Prostate gland (tissue), 2 donors: ENCODE results near the gene ST14. TPM values are rescaled to one million over a fixed set of nuclear protein-coding genes. Genes with fewer than 3 reads are reported as not detected.

Experiments
- DNase-seq: peaks from one replicate; pipeline ENCODE4 v3.0.0-alpha.2; 2019; ENCODE audit warnings: low spot score
- H3K27ac ChIP-seq, 2 donors: fragments of 200-600 bp; sonication (generic); 2 replicates each; pipeline ENCODE4 v1.5.1; 2017 to 2019
- H3K27me3 ChIP-seq: fragments of 200-600 bp; sonication (generic); replicated peaks from 2 replicates; pipeline ENCODE4 v1.5.1; 2019; ENCODE audit not compliant: insufficient read depth
- H3K36me3 ChIP-seq, 2 donors: fragments of 200-600 bp; sonication (generic); 1 replicate in 1 of 2; 2 replicates in 1 of 2; pipeline versions ENCODE4 v1.5.1 to v1.8.1; 2017 to 2019
- H3K4me1 ChIP-seq: fragments of 200-600 bp; sonication (generic); replicated peaks from 2 replicates; pipeline ENCODE4 v1.5.1; 2019
- H3K4me3 ChIP-seq, 2 donors: fragments of 200-600 bp; sonication (generic); 2 replicates each; pipeline ENCODE4 v1.5.1; 2017 to 2019
- H3K9me3 ChIP-seq: fragments of 200-600 bp; sonication (generic); 2 replicates; pipeline ENCODE4 v1.5.1; 2017
- CTCF ChIP-seq, 4 experiments: fragments of 200-600 bp in 2 of 4; fragments of 450-650 bp in 2 of 4; sonication (generic) in 2 of 4; IDR thresholded peaks; 1 replicate in 3 of 4; 2 replicates in 1 of 4; pipeline ENCODE4 v1.5.1; 2016 to 2019; ENCODE audit warnings: antibody characterized with exemption in 4 of 4, mild to moderate bottlenecking in 2 of 4, moderate library complexity in 2 of 4
- POLR2A ChIP-seq: fragments of 450-650 bp; IDR thresholded peaks from one replicate; pipeline ENCODE4 v1.6.1; 2016; ENCODE audit warnings: antibody characterized with exemption, mild to moderate bottlenecking
- POLR2AphosphoS5 ChIP-seq: sonication (generic); formaldehyde crosslinking; IDR thresholded peaks from one replicate; pipeline ENCODE4 v1.6.1; 2017; ENCODE audit warnings: antibody characterized with exemption
- WGBS: methylation state at CpG from one replicate; pipeline ENCODE4 v1.1.5; 2018; 5-methylcytosine and 5-hydroxymethylcytosine counted together
- intact Hi-C: fragments of 100-400 bp; cut with DNase I; formaldehyde crosslinking; loops from one replicate; pipeline ENCODE4 v1.14.2; 2022
- total RNA-seq, 2 donors: library from RNA; depleted of rRNA; stranded (reverse); fragments of >200 nt; gene quantifications; one replicate each; pipeline ENCODE4 v1.1.0, GENCODE V29; 2016

Gene ST14
- total RNA-seq, 2 donors from 2014 or later = 39.8 to 114 TPM

DNA sequence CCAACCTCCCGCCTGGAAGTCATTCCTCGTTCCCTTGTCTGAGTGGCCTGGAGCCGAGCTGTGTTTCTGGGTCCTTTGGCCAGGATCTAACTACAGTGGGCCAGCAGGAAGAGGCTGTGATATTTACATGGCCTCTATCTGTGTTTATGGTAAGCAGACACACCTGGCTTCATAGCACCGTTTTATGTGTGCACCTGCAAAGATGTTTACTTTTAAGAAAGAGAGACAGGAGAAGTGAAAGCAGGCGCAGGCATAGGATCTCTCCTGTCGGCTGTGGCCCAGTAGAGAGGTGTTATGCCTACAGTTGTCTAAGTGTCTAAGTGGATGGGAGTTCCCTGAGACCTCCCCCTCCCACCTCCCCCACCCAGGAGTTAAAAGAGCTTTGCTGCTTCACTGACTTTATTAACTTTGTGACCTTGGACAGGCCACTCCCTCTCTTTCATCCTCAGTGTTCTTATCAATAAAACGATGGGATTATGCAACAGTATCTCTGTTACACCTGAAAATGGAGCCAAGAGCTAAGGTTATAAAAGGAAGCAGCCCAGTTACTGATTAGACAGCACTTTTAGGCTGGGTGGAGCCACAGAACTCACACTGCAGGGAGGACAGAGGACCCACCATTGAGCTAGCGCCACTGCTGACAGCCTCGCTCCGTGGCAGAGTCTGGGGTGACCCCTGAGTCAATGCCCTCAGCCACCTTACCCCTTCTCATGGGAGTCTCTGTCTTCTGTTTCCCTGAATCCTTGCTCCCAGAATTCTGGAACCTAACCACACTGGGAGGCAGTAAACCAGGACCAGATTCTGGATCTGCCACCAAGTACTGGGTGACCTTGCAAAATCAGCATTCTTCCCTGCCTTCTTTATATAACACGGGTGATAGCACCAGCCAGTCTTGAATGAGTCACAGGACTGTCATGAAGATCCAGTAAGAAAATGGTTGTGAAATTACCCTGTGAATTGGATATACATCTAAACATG is 22.0 kb downstream of the ST14 start:
- peaks cover 12% of the 10 kb centered on the region for H3K4me1 ChIP-seq
- no peak overlapping the region for H3K4me3 ChIP-seq
- H3K27me3 ChIP-seq = no peaks in the 10 kb centered on the region
- intact Hi-C loops = no loop called here
- no peaks in the 10 kb centered on the region for H3K36me3 ChIP-seq
- peak; percentile 59 for DNase-seq
- TF ChIP-seq CTCF (IDR thresholded peaks at IDR 0.05) = no peak
- peak; percentile 44 for TF ChIP-seq POLR2AphosphoS5
- peak overlapping the region; percentile 23 to 65 for H3K27ac ChIP-seq
- WGBS = 28% methylated on average over 11 of the region's 11 CpGs
- H3K9me3 ChIP-seq = no peaks in the 10 kb centered on the region

DNA sequence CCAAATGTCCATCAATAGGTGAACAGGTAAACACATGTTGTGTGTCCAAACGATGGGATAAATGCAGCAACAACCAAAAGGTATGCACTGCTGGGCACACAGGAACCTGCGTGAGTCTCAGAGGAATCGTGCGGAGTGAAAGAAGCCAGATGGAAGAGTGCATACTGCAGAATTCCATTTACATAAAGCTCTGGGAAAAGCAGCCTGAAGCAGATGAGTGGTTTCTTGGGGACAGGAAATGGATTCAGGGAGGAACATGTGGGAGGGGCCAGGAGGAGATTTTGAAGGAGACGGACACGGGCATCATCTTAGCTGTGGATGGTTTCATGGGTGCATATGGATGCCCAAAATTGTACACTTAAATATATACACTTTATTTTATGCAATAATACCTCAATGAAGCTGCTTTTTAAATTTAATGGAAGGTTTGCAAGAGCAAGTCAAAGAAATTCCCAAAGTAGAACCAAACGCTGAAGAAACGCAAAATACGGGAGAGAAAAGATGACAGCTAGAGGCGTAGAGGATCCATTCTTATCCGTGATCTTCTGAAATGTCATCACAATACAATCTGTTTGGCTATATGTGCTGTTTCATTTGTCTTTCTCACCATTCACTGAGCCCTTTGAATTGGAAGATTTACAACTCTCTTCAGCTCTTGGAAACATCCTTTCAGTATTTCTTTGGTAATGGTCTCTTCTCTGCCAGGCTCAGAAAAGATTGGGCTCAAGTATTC is 24.5 kb downstream of the ST14 start:
- WGBS = 79% methylated on average over 11 of the region's 11 CpGs
- Histone ChIP-seq H3K9me3 (no peaks in the 10 kb centered on the region), H3K36me3 (no peaks in the 10 kb centered on the region), H3K27ac (no peak overlapping the region), H3K27me3 (no peaks in the 10 kb centered on the region), H3K4me3 (no peak overlapping the region), H3K4me1 (peaks cover 9% of the 10 kb centered on the region)
- intact Hi-C loops = no loop called here
- no peak for TF ChIP-seq POLR2AphosphoS5
- no peak for TF ChIP-seq CTCF (IDR thresholded peaks at IDR 0.05)
- no peak for DNase-seq

DNA sequence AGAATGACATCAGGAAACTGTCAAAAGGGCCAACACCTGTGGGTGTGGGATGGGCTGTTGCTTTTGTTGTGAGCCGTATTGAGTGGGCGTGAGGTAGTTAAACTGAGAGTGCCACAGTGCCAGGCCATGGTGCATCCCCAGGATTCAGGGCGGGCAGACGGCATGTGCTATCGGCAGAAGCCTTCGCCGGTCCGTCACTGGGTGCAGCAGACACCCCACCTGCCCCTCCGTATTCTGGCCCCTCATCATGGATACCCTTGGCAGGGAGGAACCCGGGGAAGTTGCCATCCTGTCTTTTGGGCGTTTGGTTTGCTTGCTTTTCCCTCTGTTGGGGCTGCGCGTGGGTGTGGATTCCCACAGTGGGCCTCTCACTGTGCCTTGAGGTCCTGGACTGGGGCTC is 27.5 kb downstream of the ST14 start:
- Histone ChIP-seq H3K36me3 (no peaks in the 10 kb centered on the region), H3K9me3 (no peaks in the 10 kb centered on the region), H3K4me3 (no peak overlapping the region), H3K4me1 (peaks cover 3% of the 10 kb centered on the region), H3K27ac (no peak overlapping the region), H3K27me3 (no peaks in the 10 kb centered on the region)
- no peak for DNase-seq
- intact Hi-C loops = no loop called here
- TF ChIP-seq POLR2AphosphoS5 = no peak
- TF ChIP-seq POLR2A = no peak
- no peak for TF ChIP-seq CTCF (IDR thresholded peaks at IDR 0.05)
- WGBS = 96% methylated on average over 13 of the region's 13 CpGs

- H3K4me1 ChIP-seq = no peaks in the 10 kb centered on the region
- TF ChIP-seq POLR2A (no peak), CTCF (IDR thresholded peaks at IDR 0.05) (no peak), POLR2AphosphoS5 (no peak)
- no peak for DNase-seq
- H3K4me3 ChIP-seq = no peak overlapping the region
- H3K36me3 ChIP-seq = no peaks in the 10 kb centered on the region
- WGBS = 88% methylated on average over 14 of the region's 14 CpGs
- intact Hi-C loops = no loop called here
- no peak overlapping the region for H3K27ac ChIP-seq
- no peaks in the 10 kb centered on the region for H3K9me3 ChIP-seq
- H3K27me3 ChIP-seq = no peaks in the 10 kb centered on the region
These were observed 28.5 kb downstream of the ST14 start for GRCh38 chr11:130188047-130188446.
